H1 (cell line): Measurements from ENCODE around the gene ABHD14A.

ENCODE experiments used
- CTCF ChIP-seq, 3 experiments: IDR thresholded peaks; 1 replicate in 2 of 3; 2 replicates in 1 of 3; pipeline versions ENCODE4 v1.5.1 to v1.6.1; 2011; ENCODE audit warnings: low read length in 3 of 3, mild to moderate bottlenecking in 3 of 3, inconsistent platforms in 2 of 3, low read depth in 1 of 3, moderate library complexity in 1 of 3; ENCODE audit not compliant: insufficient read depth in 1 of 3; ENCODE audit errors: control extremely low read depth in 1 of 3
- JUND ChIP-seq: IDR thresholded peaks from 2 replicates; pipeline ENCODE4 v1.6.1; 2011; ENCODE audit warnings: mild to moderate bottlenecking, improper control_type of control experiment, low read length
- MAX ChIP-seq: IDR thresholded peaks from 2 replicates; pipeline ENCODE4 v1.6.1; 2012; ENCODE audit warnings: inconsistent platforms
- POLR2A ChIP-seq, 2 experiments: IDR thresholded peaks; 1 replicate in 1 of 2; 2 replicates in 1 of 2; pipeline ENCODE4 v1.6.1; 2011; ENCODE audit warnings: low read depth in 2 of 2, low read length in 2 of 2, mild to moderate bottlenecking in 2 of 2; ENCODE audit errors: control extremely low read depth in 1 of 2
- TAF1 ChIP-seq: IDR thresholded peaks from 2 replicates; pipeline ENCODE4 v1.6.1; 2011; ENCODE audit warnings: mild to moderate bottlenecking, low read depth, low read length

- TF ChIP-seq MAX: peak; percentile 50; the same call in 1 of the 2 replicates
- no peak for TF ChIP-seq JUND
- TF ChIP-seq CTCF (IDR thresholded peaks at IDR 0.05; ENCODE audit: control extremely low read depth in 1 of 3, insufficient read depth in 1 of 3, low read depth in 1 of 3, low read length in 3 of 3): no peak
- TF ChIP-seq POLR2A (IDR thresholded peaks at IDR 0.05; ENCODE audit: control extremely low read depth in 1 of 2, low read depth in 2 of 2, low read length in 2 of 2): no peak; a peak in 1 of 3 replicates
- TF ChIP-seq TAF1: peak; percentile 55
Measured at GRCh38 chr3:51968170-51968775, 6.6 kb upstream of the ABHD14A start.
